CD4-positive, alpha-beta T cell (primary cell): ENCODE data around the gene HLA-DPA1. TPM values are rescaled to one million over a fixed set of nuclear protein-coding genes. Genes with fewer than 3 reads are reported as not detected.
"Not testable (repeated sequence)": the region's sequence is repeated elsewhere in the genome, so short reads cannot be mapped to it uniquely, and the experiment has no call there.

Source experiments
- ATAC-seq: fragments of 200-7000 bp; cut with Tn5 transposase; one replicate; pipeline ENCODE4 v1.10.0; 2022; ENCODE audit warnings: mild to moderate bottlenecking; ENCODE audit not compliant: poor library complexity
- CTCF ChIA-PET: fragments of 350-600 bp; sonication (Branson Sonifier 250); formaldehyde crosslinking; loops from one replicate; lab custom pipeline; 2021; ENCODE audit warnings: antibody characterized with exemption, inconsistent platforms; lab: Charles Lee
- POLR2A ChIA-PET: fragments of 350-600 bp; sonication (Branson Sonifier 250); formaldehyde crosslinking; loops from one replicate; lab custom pipeline; 2021; ENCODE audit warnings: antibody characterized with exemption, inconsistent platforms; lab: Charles Lee
- DNase-seq, 14 experiments: peaks; one replicate each; pipeline ENCODE4 v3.0.0-alpha.2; 2013 to 2020; ENCODE audit warnings: mixed read lengths in 2 of 14
- H3K27ac ChIP-seq, 2 donors: one replicate each; pipeline versions ENCODE4 v1.5.1 to v1.7.0; 2013; ENCODE audit warnings: low read length in 2 of 2, low read depth in 1 of 2, mild to moderate bottlenecking in 1 of 2
- H3K27me3 ChIP-seq, 2 experiments: 1 replicate in 1 of 2; 2 replicates in 1 of 2; pipeline versions ENCODE4 v1.6.1 to v1.7.0; 2013; ENCODE audit warnings: low read length in 2 of 2, control low read depth in 1 of 2, mild to moderate bottlenecking in 1 of 2, moderate library complexity in 1 of 2; ENCODE audit not compliant: insufficient read depth in 2 of 2, control insufficient read depth in 1 of 2
- H3K36me3 ChIP-seq: one replicate; pipeline ENCODE4 v1.6.1; 2013; ENCODE audit warnings: low read length, control low read depth; ENCODE audit not compliant: insufficient read depth
- H3K4me1 ChIP-seq: one replicate; pipeline ENCODE4 v1.6.1; 2013; ENCODE audit warnings: low read length, control low read depth; ENCODE audit not compliant: insufficient read depth
- H3K4me3 ChIP-seq: one replicate; pipeline ENCODE4 v1.5.1; 2013; ENCODE audit warnings: mild to moderate bottlenecking, low read length, moderate library complexity
- H3K9me3 ChIP-seq, 2 experiments: 1 replicate in 1 of 2; 2 replicates in 1 of 2; pipeline versions ENCODE4 v1.6.1 to v1.7.0; 2013; ENCODE audit warnings: low read length in 2 of 2, mild to moderate bottlenecking in 2 of 2, control low read depth in 1 of 2, moderate library complexity in 1 of 2; ENCODE audit not compliant: control insufficient read depth in 1 of 2, insufficient read depth in 1 of 2
- H3K27ac Mint-ChIP-seq: one replicate; pipeline ENCODE4 v1.8.0; 2020; ENCODE audit warnings: mixed read lengths
- H3K27me3 Mint-ChIP-seq: one replicate; pipeline ENCODE4 v1.8.0; 2021; ENCODE audit warnings: mixed read lengths
- H3K36me3 Mint-ChIP-seq: one replicate; pipeline ENCODE4 v1.8.0; 2021; ENCODE audit warnings: low read depth, mixed read lengths
- H3K4me1 Mint-ChIP-seq: one replicate; pipeline ENCODE4 v1.8.0; 2021; ENCODE audit warnings: low read depth, mixed read lengths
- H3K4me3 Mint-ChIP-seq: one replicate; pipeline ENCODE4 v1.8.0; 2020; ENCODE audit warnings: mild to moderate bottlenecking, mixed read lengths
- H3K9me3 Mint-ChIP-seq: one replicate; pipeline ENCODE4 v1.8.0; 2020; ENCODE audit warnings: mixed read lengths
- intact Hi-C, 2 experiments: fragments of 100-400 bp; cut with DNase I in 1 of 2; cut with micrococcal nuclease in 1 of 2; formaldehyde crosslinking; loops; one replicate each; pipeline versions ENCODE4 v1.15.1 to v1.9.0; 2023 to 2025; cut with DNase I, micrococcal nuclease
- total RNA-seq, 174 experiments: library from RNA in 2 of 174; stranded (reverse) in 2 of 174; gene quantifications; one replicate each; pipeline ENCODE4 v1.2.3 and lab custom pipeline; 2021 to 2026
- TF ChIP-seq, protein P1 (sequence below): fragments of 200-600 bp; IDR thresholded peaks from one replicate; pipeline ENCODE4 v1.8.0; 2022; ENCODE audit warnings: antibody characterized with exemption, mild to moderate bottlenecking

The HLA-DPA1 gene
- total RNA-seq, 2 experiments from 2014 or later: 19.4 to 19.9 TPM

GRCh38 chr6:33064723-33065122 is 8.7 kb downstream of the HLA-DPA1 start:
- Mint-ChIP-seq H3K9me3 (peaks cover 10% of the 10 kb centered on the region), H3K36me3 (peaks cover 40% of the 10 kb centered on the region), H3K27me3 (peaks cover 8% of the 10 kb centered on the region), H3K4me1 (no peaks in the 10 kb centered on the region), H3K27ac (no peak overlapping the region), H3K4me3 (no peak overlapping the region)
- Histone ChIP-seq H3K27ac (no peak overlapping the region), H3K27me3 (no peaks in the 10 kb centered on the region), H3K4me1 (no peaks in the 10 kb centered on the region), H3K9me3 (no peaks in the 10 kb centered on the region), H3K4me3 (no peak overlapping the region), H3K36me3 (peaks cover 12% of the 10 kb centered on the region)
- intact Hi-C loops: no loop called here
- POLR2A ChIA-PET: no interaction called here
- TF ChIP-seq, protein P1, sequence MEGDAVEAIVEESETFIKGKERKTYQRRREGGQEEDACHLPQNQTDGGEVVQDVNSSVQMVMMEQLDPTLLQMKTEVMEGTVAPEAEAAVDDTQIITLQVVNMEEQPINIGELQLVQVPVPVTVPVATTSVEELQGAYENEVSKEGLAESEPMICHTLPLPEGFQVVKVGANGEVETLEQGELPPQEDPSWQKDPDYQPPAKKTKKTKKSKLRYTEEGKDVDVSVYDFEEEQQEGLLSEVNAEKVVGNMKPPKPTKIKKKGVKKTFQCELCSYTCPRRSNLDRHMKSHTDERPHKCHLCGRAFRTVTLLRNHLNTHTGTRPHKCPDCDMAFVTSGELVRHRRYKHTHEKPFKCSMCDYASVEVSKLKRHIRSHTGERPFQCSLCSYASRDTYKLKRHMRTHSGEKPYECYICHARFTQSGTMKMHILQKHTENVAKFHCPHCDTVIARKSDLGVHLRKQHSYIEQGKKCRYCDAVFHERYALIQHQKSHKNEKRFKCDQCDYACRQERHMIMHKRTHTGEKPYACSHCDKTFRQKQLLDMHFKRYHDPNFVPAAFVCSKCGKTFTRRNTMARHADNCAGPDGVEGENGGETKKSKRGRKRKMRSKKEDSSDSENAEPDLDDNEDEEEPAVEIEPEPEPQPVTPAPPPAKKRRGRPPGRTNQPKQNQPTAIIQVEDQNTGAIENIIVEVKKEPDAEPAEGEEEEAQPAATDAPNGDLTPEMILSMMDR: no peak
- ATAC-seq (no peak), DNase-seq (no peak)
- CTCF ChIA-PET: no interaction called here

GRCh38 chr6:33063435-33063834 is 10.0 kb downstream of the HLA-DPA1 start:
- DNase-seq, H3K4me3 Mint-ChIP-seq, H3K27ac ChIP-seq, H3K27me3 ChIP-seq, H3K27ac Mint-ChIP-seq, H3K4me1 ChIP-seq, H3K9me3 ChIP-seq, CTCF ChIA-PET, H3K9me3 Mint-ChIP-seq, ATAC-seq, POLR2A ChIA-PET, H3K36me3 ChIP-seq, H3K27me3 Mint-ChIP-seq, H3K4me1 Mint-ChIP-seq, intact Hi-C loops, H3K4me3 ChIP-seq: not testable (repeated sequence)
- peaks cover 30% of the 10 kb centered on the region for H3K36me3 Mint-ChIP-seq

- peaks cover 8% of the 10 kb centered on the region for H3K27me3 Mint-ChIP-seq
- no peaks in the 10 kb centered on the region for H3K4me1 ChIP-seq
- intact Hi-C loops: no loop called here
- no peak overlapping the region for H3K27ac Mint-ChIP-seq
- H3K9me3 ChIP-seq: no peaks in the 10 kb centered on the region
- no peak for ATAC-seq
- peaks cover 16% of the 10 kb centered on the region for H3K36me3 Mint-ChIP-seq
- peak in 2 of 14 experiments; percentile 59 to 63 for DNase-seq
- no peak overlapping the region for H3K4me3 Mint-ChIP-seq
- peaks cover 3% of the 10 kb centered on the region for H3K9me3 Mint-ChIP-seq
- H3K4me1 Mint-ChIP-seq: peaks cover 9% of the 10 kb centered on the region
- ChIA-PET POLR2A (interaction anchor here (0.6 kb wide), 1 partner anchor 47 kb away, joined by 3 read pairs; no protein-coding TSS in a partner anchor), CTCF (no interaction called here)
- H3K4me3 ChIP-seq: no peak overlapping the region
- no peak overlapping the region for H3K27ac ChIP-seq
- no peaks in the 10 kb centered on the region for H3K27me3 ChIP-seq
- TF ChIP-seq, protein P1: no peak
- no peaks in the 10 kb centered on the region for H3K36me3 ChIP-seq
Measured at GRCh38 chr6:33061987-33062386, 11.5 kb downstream of the HLA-DPA1 start.
